Effector CD4-positive, alpha-beta T cell (primary cell): ENCODE measurements around the gene SYNPO2.

Source experiments
- DNase-seq: peaks from one replicate; pipeline ENCODE4 v3.0.0-alpha.2; 2020

SYNPO2 gene

DNA sequence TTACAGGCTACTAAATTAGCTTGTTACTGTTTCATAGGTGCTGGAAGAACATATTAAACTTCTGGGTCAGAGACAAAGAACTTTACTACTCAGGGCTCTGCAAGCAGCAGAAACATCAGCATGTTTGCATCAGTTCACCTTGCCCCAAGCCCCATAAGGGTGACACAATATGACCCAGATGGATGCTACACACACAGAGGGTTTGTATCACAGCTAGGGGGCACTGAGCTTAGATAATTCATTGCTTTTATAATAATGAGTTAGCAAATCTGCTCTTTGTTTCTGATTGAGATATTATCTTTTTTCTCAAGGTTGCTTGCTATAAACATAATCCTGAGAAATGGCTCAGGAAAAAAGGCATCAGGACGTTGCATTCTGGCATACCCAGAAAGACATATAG, 4.8 kb upstream of the SYNPO2 start:
- DNase-seq, result no peak

DNA sequence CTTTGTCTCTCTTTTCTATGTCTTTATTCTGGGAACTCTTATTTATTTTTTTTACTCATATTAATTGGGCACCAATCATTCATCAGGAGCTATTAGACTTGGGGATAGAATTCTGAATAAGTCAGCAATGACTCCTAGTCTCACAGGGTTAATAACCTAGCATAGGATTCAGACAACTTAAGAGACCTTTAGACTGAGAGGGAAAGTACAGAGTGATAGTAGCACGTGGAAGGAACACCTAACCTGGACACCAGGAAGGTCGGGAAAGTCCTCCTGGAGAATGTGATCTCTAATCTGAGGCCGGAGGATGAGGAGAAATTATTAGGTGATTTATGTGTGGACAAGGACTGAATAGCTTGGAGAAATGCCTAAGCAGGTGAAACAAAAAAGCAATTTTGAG, 3.9 kb upstream of the SYNPO2 start:
- no peak for DNase-seq

DNA sequence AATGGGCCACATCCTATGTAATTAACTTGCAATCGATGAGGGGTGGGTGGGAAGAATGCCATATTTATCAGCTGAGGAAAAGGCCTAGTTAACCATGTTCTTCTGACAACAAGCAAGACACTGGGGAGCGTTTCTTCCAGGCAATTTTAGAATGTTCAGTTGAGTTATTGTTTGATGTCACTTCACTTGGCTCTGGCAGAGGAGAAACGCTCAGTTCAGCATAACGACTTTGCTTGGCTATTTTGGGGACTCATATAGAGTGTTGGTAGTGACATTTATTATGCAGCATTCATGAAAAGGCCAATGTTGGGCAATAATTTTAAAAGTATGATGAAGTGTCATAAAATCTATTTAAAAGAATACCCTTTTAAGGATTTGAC, 648 bp downstream of the SYNPO2 start:
- DNase-seq, result no peak

DNA sequence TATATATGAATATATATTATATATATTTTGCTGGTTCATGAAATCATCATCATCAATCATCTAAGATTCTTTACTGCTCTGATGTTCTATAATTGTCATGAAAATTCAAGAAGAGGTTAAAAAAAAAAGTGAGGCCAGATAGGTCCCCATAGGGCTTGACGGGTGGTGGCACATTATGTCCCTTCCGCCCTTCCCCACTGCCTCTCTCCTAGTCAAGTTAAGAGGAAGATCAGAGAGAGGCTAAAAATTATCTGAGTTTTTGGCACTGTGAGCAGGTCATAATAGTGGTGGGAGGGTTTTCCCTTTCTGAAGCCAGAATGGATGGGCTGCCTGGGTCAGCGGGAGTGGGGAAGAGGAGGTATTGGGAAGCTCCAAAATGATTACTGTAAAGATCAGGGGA, 5.4 kb downstream of the SYNPO2 start:
- no peak for DNase-seq

GRCh38 chr4:118898221-118898620, 9.6 kb downstream of the SYNPO2 start:
- no peak for DNase-seq

DNA sequence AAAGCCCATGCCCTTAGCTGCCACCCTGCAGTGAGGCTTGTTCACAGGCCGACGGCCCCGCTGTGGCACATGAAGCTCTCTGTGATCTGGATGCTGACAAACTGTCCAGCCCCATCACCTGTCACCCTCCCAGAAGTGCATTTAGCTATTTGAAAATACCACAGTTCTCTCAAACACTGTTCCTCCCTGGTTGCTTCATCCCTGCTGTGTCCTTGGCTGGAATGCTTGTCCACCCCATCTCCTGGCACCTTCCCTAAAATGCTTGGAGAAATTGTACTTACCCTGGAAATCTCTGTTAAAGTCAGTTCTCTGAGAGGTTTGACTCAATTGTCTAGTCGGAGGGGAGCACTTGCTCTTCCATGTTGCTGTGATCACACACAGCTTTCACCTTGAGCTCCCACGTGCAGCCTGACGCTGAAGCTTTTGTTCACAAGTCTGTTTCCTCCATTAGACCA, 10.1 kb downstream of the SYNPO2 start:
- DNase-seq, result no peak

- DNase-seq, result no peak
These were observed 15.8 kb downstream of the SYNPO2 start for GRCh38 chr4:118904418-118904817.

DNA sequence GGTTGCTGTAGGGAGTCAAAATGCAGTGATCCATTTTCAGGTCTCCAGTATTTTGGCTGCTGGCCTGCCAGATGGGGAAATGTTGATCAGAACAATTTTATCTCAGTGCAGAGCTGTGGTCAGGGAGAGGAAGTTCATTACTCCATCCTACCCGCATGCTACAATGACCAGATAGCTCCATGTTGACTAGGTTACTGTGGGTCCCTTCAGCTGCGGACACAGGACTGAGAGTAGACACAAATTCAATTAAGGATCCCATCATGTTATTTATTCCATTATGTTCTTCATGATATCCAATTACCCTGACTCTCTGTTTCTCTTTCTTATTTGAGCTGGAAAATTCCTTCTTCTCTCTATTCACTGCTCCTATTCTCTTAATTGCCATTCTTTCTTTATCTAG, 16.3 kb downstream of the SYNPO2 start:
- no peak for DNase-seq

- DNase-seq, result no peak
These were observed 16.9 kb downstream of the SYNPO2 start for GRCh38 chr4:118905566-118905965.

DNA sequence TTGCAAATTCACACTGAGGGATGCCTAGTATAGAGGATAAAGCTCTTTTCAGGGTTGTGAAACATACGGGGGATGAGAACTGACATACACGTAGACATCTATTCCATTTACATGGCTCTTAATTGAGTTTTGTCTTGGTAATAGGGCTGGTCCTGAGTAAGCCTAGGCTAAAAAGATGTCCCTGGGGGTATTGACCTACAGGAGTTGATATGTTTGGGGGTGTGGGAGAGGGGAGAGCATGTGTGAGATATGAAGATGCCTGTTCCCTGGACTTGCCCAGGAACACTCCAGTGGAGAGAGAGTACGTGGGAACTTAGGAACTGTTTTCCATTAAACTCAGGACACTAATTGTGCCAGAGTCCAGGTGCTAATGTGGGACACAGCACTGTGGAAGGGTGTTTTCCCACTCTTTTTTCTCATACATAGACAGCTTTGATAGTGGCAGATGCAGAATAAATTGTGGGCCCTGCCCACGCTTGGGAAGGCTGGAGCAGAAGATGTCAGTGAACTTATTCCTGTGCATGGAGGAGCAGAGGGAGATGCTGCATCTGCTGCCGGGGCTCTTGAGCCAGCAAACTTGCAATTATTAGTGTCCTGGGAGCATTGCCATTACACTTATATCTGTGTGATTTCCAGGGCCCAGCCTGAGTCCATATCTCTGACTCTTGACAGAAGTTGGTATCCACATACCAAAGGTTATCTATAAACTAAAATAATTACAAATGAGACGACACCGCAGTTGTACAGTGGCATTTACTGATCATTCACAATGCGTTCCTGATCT, 20.7 kb downstream of the SYNPO2 start:
- no peak for DNase-seq

DNA sequence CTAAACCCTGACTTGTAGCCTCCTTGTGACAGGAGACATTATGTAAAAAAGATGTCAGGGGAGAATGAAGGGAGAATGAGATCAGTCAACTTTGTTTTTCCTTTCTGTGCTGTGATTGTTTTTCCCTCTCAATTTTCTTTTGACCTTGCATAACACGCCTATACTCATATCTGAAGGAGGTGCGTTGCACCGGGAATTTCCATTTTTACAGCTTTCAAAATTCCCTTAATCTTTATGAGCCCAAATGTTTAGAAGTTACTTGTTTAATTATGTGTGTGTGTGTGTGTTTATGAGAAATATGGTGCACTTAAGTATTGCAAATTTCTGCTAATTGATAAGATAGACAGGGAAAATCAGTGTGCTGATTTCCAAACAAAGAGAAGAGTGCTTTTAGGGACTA, 21.6 kb downstream of the SYNPO2 start:
- no peak for DNase-seq

DNA sequence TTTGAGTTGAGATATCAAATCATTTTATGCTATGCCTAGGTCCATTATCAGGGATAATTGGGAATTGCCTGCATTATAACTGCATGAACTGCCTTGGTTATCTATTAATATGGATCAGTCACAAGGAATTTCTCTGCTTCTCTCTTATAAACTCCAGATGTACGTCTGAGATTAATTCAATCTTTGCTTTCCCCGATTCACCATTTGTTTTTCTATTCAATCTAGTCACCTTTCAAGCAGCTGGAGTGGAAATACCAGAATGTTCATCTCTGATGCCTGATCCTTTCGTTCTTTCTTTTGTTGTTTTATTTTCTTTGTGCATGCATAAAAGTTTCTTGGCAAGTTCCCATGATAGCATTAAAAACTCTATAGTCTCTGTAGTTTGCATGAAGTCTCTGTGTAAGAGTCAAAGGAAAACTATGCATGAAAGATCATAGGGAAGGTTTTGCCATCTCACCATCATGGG, 22.6 kb downstream of the SYNPO2 start:
- DNase-seq, result no peak

GRCh38 chr4:118915468-118915867, 26.8 kb downstream of the SYNPO2 start:
- no peak for DNase-seq

DNA sequence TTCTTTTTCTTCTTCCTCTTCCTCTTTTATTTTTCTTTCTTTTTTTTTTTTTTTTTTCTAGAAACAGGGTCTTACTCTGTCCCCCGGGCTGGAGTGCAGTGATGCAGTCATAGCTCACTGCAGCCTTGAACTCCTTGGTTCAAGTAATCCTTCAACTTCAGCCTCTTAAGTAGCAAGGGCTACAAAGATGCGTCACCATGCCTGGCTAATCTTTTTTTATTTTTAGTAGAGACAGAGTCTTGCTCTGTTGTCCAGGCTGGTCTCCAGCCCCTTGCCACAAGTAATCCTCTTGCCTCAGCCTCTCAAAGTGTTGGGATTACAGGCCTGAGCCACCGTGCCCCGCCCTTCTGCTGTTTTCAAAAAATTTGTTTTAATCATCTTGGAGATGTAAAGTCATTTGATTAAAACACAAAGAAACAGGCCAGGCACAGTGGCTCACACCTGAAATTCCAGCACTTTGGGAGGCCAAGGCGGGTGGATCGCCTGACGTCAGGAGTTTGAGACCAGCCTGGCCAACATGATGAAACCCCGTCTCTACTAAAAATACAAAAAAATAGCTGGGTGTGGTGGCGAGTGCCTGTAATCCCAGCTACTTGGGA, 28.1 kb downstream of the SYNPO2 start:
- DNase-seq, result no peak

- DNase-seq, result no peak
These were observed 28.9 kb downstream of the SYNPO2 start for GRCh38 chr4:118917582-118917981.

DNA sequence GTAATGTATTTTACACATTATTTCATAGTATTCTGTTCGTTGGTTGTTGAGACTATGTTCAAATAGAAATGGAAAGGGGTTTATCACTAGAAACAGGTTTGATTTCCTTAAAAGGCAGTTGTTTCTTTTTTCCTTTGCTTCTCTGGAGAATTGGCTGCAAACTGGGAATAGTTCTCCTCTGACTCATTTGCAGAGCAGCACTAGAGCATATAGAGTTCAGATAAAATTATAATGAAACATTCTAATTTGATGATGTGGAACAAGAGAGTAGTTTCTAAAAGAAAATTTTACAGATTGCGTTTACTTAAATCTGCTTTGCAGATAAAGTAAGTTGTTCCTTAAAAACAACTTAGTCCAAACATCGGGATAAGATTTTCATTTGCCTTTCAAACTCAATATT, 29.7 kb downstream of the SYNPO2 start:
- no peak for DNase-seq

GRCh38 chr4:118920247-118920646, 31.6 kb downstream of the SYNPO2 start:
- no peak for DNase-seq

GRCh38 chr4:118921786-118922185, 33.1 kb downstream of the SYNPO2 start:
- DNase-seq, result no peak

- DNase-seq, result no peak
These were observed 35.2 kb downstream of the SYNPO2 start for GRCh38 chr4:118923891-118924290.

DNA sequence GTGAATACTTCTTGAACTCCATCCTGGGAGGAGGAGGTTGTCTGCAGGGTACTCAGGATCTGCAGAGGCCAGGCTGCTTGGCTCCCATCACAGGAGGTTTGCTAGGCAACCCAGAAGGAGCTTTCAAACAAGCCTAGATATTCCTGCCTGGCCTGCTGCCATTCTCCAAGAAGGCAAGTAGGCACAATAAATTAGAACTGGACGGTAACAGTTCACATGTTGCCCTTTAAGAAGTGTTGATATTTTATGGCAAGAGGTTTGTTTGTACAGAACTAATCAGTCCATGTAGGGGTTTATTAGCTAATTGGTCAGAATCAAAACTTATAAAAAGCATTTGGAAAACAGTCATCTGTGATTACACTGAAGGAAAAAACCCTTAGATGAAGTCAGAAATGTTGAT, 39.3 kb downstream of the SYNPO2 start:
- DNase-seq, result no peak

DNA sequence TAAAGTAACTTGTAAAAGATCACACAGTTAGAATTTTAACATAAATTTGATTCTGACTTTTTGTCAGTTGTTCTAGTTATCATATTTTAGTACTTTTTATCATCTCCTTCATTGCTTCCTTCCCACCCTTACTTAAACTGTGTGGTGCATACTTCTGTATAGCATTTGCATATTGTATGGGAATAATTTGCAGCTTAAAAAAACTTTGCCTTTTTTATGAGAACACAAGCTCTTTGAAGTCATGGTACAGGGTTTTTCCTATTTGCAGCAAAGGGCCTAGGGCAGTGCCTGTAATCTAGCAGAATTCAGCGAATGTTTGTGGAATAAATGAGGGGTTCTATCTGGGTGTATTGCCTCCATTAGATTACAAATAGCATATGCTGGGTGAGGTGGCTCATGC, 41.6 kb downstream of the SYNPO2 start:
- no peak for DNase-seq

GRCh38 chr4:118931786-118932185, 43.1 kb downstream of the SYNPO2 start:
- DNase-seq, result no peak

DNA sequence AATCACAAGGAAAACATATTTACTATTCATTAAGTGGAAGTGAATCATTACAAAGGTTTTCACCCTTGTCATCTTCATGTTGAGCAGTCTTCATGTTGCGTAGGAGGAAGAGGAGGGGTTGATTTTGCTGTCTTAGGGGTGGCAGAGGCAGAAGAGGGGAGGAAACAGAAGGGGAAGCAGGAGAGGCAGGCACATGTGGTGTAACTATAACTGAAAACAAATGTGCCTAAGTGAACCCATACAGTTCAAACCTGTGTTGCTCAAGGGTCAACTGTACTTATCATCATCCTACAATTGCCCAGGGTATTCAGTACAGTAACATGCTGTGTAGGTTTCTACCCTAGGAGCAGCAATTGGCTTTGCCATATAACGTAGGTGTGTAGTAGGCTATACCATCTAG, 47.2 kb downstream of the SYNPO2 start:
- no peak for DNase-seq

DNA sequence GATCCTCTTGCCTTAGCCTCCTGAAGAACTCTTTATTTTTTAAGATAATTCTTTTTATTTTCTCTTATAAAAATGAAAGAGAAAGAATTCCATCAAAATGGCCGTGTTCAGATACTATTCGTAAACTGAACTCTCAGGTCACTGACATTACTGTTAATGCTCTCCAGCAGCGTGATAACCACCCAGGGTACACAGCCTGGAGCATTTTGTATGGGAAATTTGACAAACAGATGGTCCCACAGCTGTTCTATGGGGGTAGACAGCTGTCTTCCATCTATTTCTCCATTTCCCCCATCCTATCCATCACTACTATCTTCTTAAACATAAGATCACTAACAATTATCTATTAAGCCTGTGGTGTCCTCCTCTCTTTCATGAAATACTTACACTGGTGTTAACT, 47.8 kb downstream of the SYNPO2 start:
- DNase-seq, result no peak
